ENCODE results near the gene KCTD1.

DNA sequence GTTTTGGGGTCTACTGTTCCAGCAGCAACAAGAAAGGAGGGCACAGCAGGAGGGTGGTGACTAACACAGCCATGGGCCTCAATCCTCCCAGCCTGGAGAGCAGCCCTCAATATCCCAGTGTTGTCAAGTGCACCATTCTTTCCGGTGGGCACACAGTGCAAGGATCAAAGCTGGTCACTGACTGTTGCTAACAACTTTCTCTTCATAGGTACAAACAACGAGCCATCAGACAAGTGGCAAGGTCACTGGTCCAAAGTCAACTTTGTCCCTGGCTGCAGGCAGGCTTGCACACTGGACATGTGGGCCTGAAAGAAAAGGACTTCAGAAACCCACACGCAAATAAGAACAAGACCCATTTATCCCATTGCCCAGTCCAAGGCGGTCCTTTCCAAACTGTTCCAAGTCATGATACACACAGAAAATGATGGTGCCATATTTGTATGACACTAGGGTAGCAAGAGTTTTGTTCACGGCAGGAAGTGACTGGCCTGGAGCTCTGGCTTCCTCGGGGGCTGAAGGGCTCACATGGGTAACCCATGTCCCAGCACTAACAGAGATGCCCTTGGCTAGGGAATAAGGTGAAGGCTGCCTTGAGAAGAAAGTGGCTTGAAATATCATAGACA lies 57.0 kb downstream of the KCTD1 start:
- TF ChIP-seq, protein P1, sequence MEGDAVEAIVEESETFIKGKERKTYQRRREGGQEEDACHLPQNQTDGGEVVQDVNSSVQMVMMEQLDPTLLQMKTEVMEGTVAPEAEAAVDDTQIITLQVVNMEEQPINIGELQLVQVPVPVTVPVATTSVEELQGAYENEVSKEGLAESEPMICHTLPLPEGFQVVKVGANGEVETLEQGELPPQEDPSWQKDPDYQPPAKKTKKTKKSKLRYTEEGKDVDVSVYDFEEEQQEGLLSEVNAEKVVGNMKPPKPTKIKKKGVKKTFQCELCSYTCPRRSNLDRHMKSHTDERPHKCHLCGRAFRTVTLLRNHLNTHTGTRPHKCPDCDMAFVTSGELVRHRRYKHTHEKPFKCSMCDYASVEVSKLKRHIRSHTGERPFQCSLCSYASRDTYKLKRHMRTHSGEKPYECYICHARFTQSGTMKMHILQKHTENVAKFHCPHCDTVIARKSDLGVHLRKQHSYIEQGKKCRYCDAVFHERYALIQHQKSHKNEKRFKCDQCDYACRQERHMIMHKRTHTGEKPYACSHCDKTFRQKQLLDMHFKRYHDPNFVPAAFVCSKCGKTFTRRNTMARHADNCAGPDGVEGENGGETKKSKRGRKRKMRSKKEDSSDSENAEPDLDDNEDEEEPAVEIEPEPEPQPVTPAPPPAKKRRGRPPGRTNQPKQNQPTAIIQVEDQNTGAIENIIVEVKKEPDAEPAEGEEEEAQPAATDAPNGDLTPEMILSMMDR (IDR thresholded peaks at IDR 0.05) = no peak
- TF ChIP-seq FOXJ3 (CRISPR knock-in tag; IDR thresholded peaks at IDR 0.05) = no peak
- TF ChIP-seq, protein P2, sequence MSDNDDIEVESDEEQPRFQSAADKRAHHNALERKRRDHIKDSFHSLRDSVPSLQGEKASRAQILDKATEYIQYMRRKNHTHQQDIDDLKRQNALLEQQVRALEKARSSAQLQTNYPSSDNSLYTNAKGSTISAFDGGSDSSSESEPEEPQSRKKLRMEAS (IDR thresholded peaks at IDR 0.05; ENCODE audit: low read depth) = no peak
- no peak for TF ChIP-seq SIN3A (IDR thresholded peaks at IDR 0.05; ENCODE audit: borderline replicate concordance, low read depth, low read length)
- TF ChIP-seq NRF1 (IDR thresholded peaks at IDR 0.05; ENCODE audit: low read depth, low read length) = no peak
